GM12878 (cell line): ENCODE results near the gene CDX1. TPM values are rescaled to one million over a fixed set of nuclear protein-coding genes. Genes with fewer than 3 reads are reported as not detected.

Experiments
- ATAC-seq: fragments of 200-7000 bp; cut with Tn5 transposase; 3 replicates; pipeline ENCODE4 v1.9.1; 2020; ENCODE audit warnings: mild to moderate bottlenecking, moderate library complexity
- BruUV-seq: library from RNA; stranded (reverse); fragments of 400-500 nt; replicated peaks from 2 replicates; lab custom pipeline; 2021; lab: Mats Ljungman, UMichigan
- CTCF ChIA-PET: fragments of 300-600 bp; sonication (Branson Sonifier 250); formaldehyde crosslinking; extraction: SDS; loops from one replicate; lab custom pipeline; 2021; ENCODE audit warnings: inconsistent platforms; lab: Yijun Ruan, JAX
- POLR2A ChIA-PET: fragments of 350-600 bp; formaldehyde crosslinking; extraction: SDS; loops from one replicate; lab custom pipeline; 2021; ENCODE audit warnings: inconsistent platforms; lab: Charles Lee
- RAD21 ChIA-PET: fragments of 300-600 bp; sonication (Branson Sonifier 250); formaldehyde crosslinking; loops from one replicate; lab custom pipeline; 2023; ENCODE audit warnings: antibody characterized with exemption; ENCODE audit not compliant: unreplicated experiment; lab: Charles Lee
- SMC1A ChIA-PET: fragments of 300-600 bp; sonication (Branson Sonifier 250); formaldehyde crosslinking; loops from one replicate; lab custom pipeline; 2023; ENCODE audit not compliant: unreplicated experiment, uncharacterized antibody; lab: Charles Lee
- DNase-seq: peaks from one replicate; pipeline ENCODE4 v3.0.0-alpha.2; 2011; ENCODE audit warnings: low read depth, low spot score
- FAIRE-seq: peaks from 3 replicates; lab custom pipeline; 2011; peaks lifted over from hg19 to GRCh38; lab: Jason Lieb, UNC
- H2AFZ ChIP-seq: 2 replicates; pipeline ENCODE4 v1.6.0; 2011; ENCODE audit warnings: low read depth, low read length, control low read depth; ENCODE audit not compliant: control insufficient read depth
- H3K27ac ChIP-seq: 2 replicates; pipeline ENCODE4 v1.5.1; 2011; ENCODE audit warnings: control low read depth; ENCODE audit not compliant: control insufficient read depth, insufficient read depth
- H3K27me3 ChIP-seq, 2 experiments: replicated peaks in 1 of 2; 2 replicates each; pipeline versions ENCODE4 v1.6.0 to v1.6.1; 2011; ENCODE audit warnings: low read length in 1 of 2; ENCODE audit not compliant: control insufficient read depth in 2 of 2, insufficient read depth in 2 of 2
- H3K36me3 ChIP-seq, 2 experiments: 2 replicates each; pipeline ENCODE4 v1.5.1; 2011; ENCODE audit warnings: low read length in 1 of 2; ENCODE audit not compliant: control insufficient read depth in 2 of 2, insufficient read depth in 2 of 2
- H3K4me1 ChIP-seq: 2 replicates; pipeline ENCODE4 v1.6.1; 2011; ENCODE audit warnings: mild to moderate bottlenecking, low read length, moderate library complexity, mixed read lengths; ENCODE audit not compliant: control insufficient read depth, insufficient read depth
- H3K4me2 ChIP-seq: 2 replicates; pipeline ENCODE4 v1.6.0; 2011; ENCODE audit warnings: control low read depth; ENCODE audit not compliant: control insufficient read depth, insufficient read depth
- H3K4me3 ChIP-seq: fragments of 200-600 bp; sonication (generic); 2 replicates; pipeline ENCODE4 v1.5.1; 2016
- H3K79me2 ChIP-seq: 2 replicates; pipeline ENCODE4 v1.6.0; 2011; ENCODE audit warnings: low read length; ENCODE audit not compliant: control insufficient read depth, insufficient read depth
- H3K9ac ChIP-seq: 2 replicates; pipeline ENCODE4 v1.8.0; 2011; ENCODE audit warnings: low read length, control low read depth, mixed read lengths; ENCODE audit not compliant: control insufficient read depth, insufficient read depth
- H3K9me3 ChIP-seq: replicated peaks from 3 replicates; pipeline ENCODE4 v1.5.1; 2011; ENCODE audit warnings: mild to moderate bottlenecking, low read length; ENCODE audit not compliant: control insufficient read depth, insufficient read depth
- H4K20me1 ChIP-seq: 2 replicates; pipeline ENCODE4 v1.6.0; 2011; ENCODE audit not compliant: control insufficient read depth, insufficient read depth
- ETV6 ChIP-seq, 2 experiments: fragments of 450-650 bp in 1 of 2; IDR thresholded peaks in 1 of 2; conservative IDR thresholded peaks in 1 of 2; 2 replicates each; pipeline ENCODE4 v1.6.1; 2014; ENCODE audit warnings: antibody characterized with exemption in 1 of 2, borderline replicate concordance in 1 of 2, low read depth in 1 of 2, mild to moderate bottlenecking in 1 of 2, moderate library complexity in 1 of 2
- EZH2 ChIP-seq: IDR thresholded peaks from 2 replicates; pipeline ENCODE4 v1.6.1; 2012; ENCODE audit warnings: low read depth, mild to moderate bottlenecking, control low read depth, inconsistent platforms, low read length, borderline replicate concordance; ENCODE audit not compliant: control insufficient read depth
- GABPA ChIP-seq: IDR thresholded peaks from 2 replicates; pipeline ENCODE4 v1.6.1; 2014; ENCODE audit warnings: antibody characterized with exemption, low read depth, mild to moderate bottlenecking, inconsistent platforms
- MTA2 ChIP-seq: fragments of 450-650 bp; IDR thresholded peaks from 2 replicates; pipeline ENCODE4 v1.6.1; 2016; ENCODE audit warnings: low read depth, mild to moderate bottlenecking, moderate library complexity
- PBX3 ChIP-seq: IDR thresholded peaks from 2 replicates; pipeline ENCODE4 v1.6.1; 2011; ENCODE audit warnings: mild to moderate bottlenecking, low read depth, low read length, moderate library complexity; ENCODE audit not compliant: insufficient replicate concordance
- PKNOX1 ChIP-seq: fragments of 450-650 bp; IDR thresholded peaks from 2 replicates; pipeline ENCODE4 v1.6.1; 2016; ENCODE audit warnings: mild to moderate bottlenecking
- PML ChIP-seq: IDR thresholded peaks from 2 replicates; pipeline ENCODE4 v1.6.1; 2012; ENCODE audit warnings: low read length, inconsistent platforms
- SIX5 ChIP-seq: IDR thresholded peaks from 2 replicates; pipeline ENCODE4 v1.6.1; 2011; ENCODE audit warnings: mild to moderate bottlenecking, low read depth, low read length, moderate library complexity; ENCODE audit not compliant: severe bottlenecking
- SMAD1 ChIP-seq: fragments of 450-650 bp; IDR thresholded peaks from 2 replicates; pipeline ENCODE4 v1.6.1; 2018; ENCODE audit warnings: mild to moderate bottlenecking, low read depth; ENCODE audit not compliant: partially characterized antibody
- SPI1 ChIP-seq: IDR thresholded peaks from 2 replicates; pipeline ENCODE4 v1.6.1; 2011; ENCODE audit warnings: low read depth, mild to moderate bottlenecking, low read length, moderate library complexity, borderline replicate concordance; ENCODE audit not compliant: insufficient read depth
- ZNF24 ChIP-seq: fragments of 450-650 bp; IDR thresholded peaks from 2 replicates; pipeline ENCODE4 v1.6.1; 2017; ENCODE audit warnings: antibody characterized with exemption, mild to moderate bottlenecking
- WGBS: methylation state at CpG from one replicate; pipeline ENCODE4 v1.1.6; 2016; ENCODE audit warnings: low lambda C conversion rate; ENCODE audit not compliant: insufficient replicate concordance, insufficient coverage; ENCODE audit errors: missing lambda C conversion rate; 5-methylcytosine and 5-hydroxymethylcytosine counted together
- in situ Hi-C: fragments of 300-500 bp; cut with MboI; formaldehyde crosslinking; loops from 9 replicates; pipeline ENCODE4 v1.14.3; 2018; ENCODE audit warnings: mixed read lengths
- intact Hi-C: fragments of 100-400 bp; cut with micrococcal nuclease; formaldehyde crosslinking; loops from one replicate; pipeline ENCODE4 v1.14.2; 2022; ENCODE audit not compliant: unreplicated experiment
- polyA plus RNA-seq, 11 experiments: library from polyadenylated mRNA; depleted of rRNA in 4 of 11; unstranded in 6 of 11; stranded (reverse) in 5 of 11; fragments of >200 nt; fragmentation: Nextera tagmentation in 4 of 11; fragmentation: Illumina TruSeq in 1 of 11; extraction: Ambion mirVana in 4 of 11; extraction: Trizol in 1 of 11; gene quantifications; 1 replicate in 1 of 11; 2 replicates in 10 of 11; pipeline versions ENCODE4 v1.2.1 to v1.2.3, GENCODE V29; 2011 to 2016; ENCODE audit warnings: inconsistent platforms in 2 of 11, missing spikeins in 2 of 11, low read depth in 1 of 11
- total RNA-seq, 4 experiments: library from RNA; depleted of rRNA in 3 of 4; stranded (reverse); fragments of >200 nt in 3 of 4; fragmentation: Illumina TruSeq in 1 of 4; extraction: Trizol in 1 of 4; gene quantifications; 2 replicates each; pipeline versions ENCODE4 v1.2.1 to v1.2.3, GENCODE V29; 2013 to 2021

The CDX1 gene
- total and polyA plus RNA-seq, 10 of the 15 experiments (the other 5 are each of a cell fraction or from before 2014, with no cell fraction given), result not detected

- in situ Hi-C loops, result no loop called here
These were observed 48.5 kb upstream of the CDX1 start for GRCh38 chr5:150117945-150118560.

GRCh38 chr5:150118561-150119229, 47.9 kb upstream of the CDX1 start:
- RAD21 ChIA-PET, result interaction anchor here (1.0 to 1.3 kb wide), 2 partner anchors 100 to 113 kb away, joined by 5 to 6 read pairs; no protein-coding TSS in a partner anchor
- Histone ChIP-seq H3K4me2 (no peak overlapping the region), H3K9ac (no peak overlapping the region), H3K27ac (no peak overlapping the region), H3K4me3 (no peak overlapping the region), H3K4me1 (no peaks in the 10 kb centered on the region), H3K36me3 (no peaks in the 10 kb centered on the region), H3K27me3 (no peaks in the 10 kb centered on the region; a peak in 1 of 4 replicates), H3K9me3 (no peaks in the 10 kb centered on the region)
- in situ Hi-C loops (no loop called here), intact Hi-C loops (no loop called here)
- POLR2A ChIA-PET, result no interaction called here
- WGBS, result 28% methylated on average over 11 of the region's 11 CpGs
- SMC1A ChIA-PET, result interaction anchor here (0.8 to 1.3 kb wide), 2 partner anchors 70 to 114 kb away, joined by 3 read pairs; no protein-coding TSS in a partner anchor
- FAIRE-seq, result no peak
- TF ChIP-seq EZH2 (no peak), PBX3 (no peak), SMAD1 (no peak), PML (no peak), SPI1 (no peak), MTA2 (no peak), PKNOX1 (no peak), GABPA (no peak), SIX5 (no peak)
- TF ChIP-seq, all 136 proteins: peak for 0
- H2AFZ ChIP-seq, result no peak overlapping the region
- H3K79me2 ChIP-seq, result no peaks in the 10 kb centered on the region
- DNase-seq, result no peak
- no TSS peak for BruUV-seq
- no peak for ATAC-seq
- no peaks in the 10 kb centered on the region for H4K20me1 ChIP-seq
- CTCF ChIA-PET, result interaction anchor here (0.7 to 1.3 kb wide), 6 partner anchors 32 to 396 kb away, joined by 3 to 7 read pairs (median 3); partner anchors contain the start of gene CSF1R

More at GRCh38 chr5:150117945-150118560, 48.5 kb upstream of the CDX1 start:
- no peaks in the 10 kb centered on the region for H3K79me2 ChIP-seq
- no peak for TF ChIP-seq ZNF24
- TF ChIP-seq ETV6 (conservative IDR thresholded peaks at IDR 0.05 in 1 of 2, IDR thresholded peaks at IDR 0.05 in 1 of 2; ENCODE audit: borderline replicate concordance in 1 of 2, low read depth in 1 of 2), result no peak
- H3K27ac ChIP-seq, result no peak overlapping the region
- no peak for DNase-seq
- no peaks in the 10 kb centered on the region for H3K36me3 ChIP-seq
- ChIA-PET RAD21 (interaction anchor here (1.3 kb wide), 1 partner anchor 112 kb away, joined by 5 read pairs; no protein-coding TSS in a partner anchor), CTCF (interaction anchor here (0.9 to 1.3 kb wide), 4 partner anchors 31 to 99 kb away, joined by 3 to 7 read pairs (median 4); partner anchors contain the start of gene CSF1R), POLR2A (no interaction called here), SMC1A (interaction anchor here (1.3 kb wide), 1 partner anchor 70 kb away, joined by 3 read pairs; no protein-coding TSS in a partner anchor)
- H3K4me3 ChIP-seq, result no peak overlapping the region
- no peaks in the 10 kb centered on the region for H3K9me3 ChIP-seq
- no peaks in the 10 kb centered on the region; a peak in 1 of 4 replicates for H3K27me3 ChIP-seq
- intact Hi-C loops, result no loop called here
- H3K4me2 ChIP-seq, result no peak overlapping the region
- H4K20me1 ChIP-seq, result no peaks in the 10 kb centered on the region
- no peak overlapping the region for H3K9ac ChIP-seq
- no peak for ATAC-seq
- no peak for FAIRE-seq
- WGBS, result 26% methylated on average over 9 of the region's 9 CpGs
- no peaks in the 10 kb centered on the region for H3K4me1 ChIP-seq
- no peak overlapping the region for H2AFZ ChIP-seq
- BruUV-seq, result no TSS peak
